K562 (cell line): ENCODE measurements around the gene GJC2. TPM values are rescaled to one million over a fixed set of nuclear protein-coding genes. Genes with fewer than 3 reads are reported as not detected.

Experiments used
- BACH1 ChIP-seq: fragments of 200-800 bp; sonication (Bioruptor generic); IDR thresholded peaks from 2 replicates; pipeline ENCODE4 v1.6.1; 2016; ENCODE audit warnings: missing genetic modification characterization, missing compliant biosample characterization
- CBX2 ChIP-seq: fragments of 200-600 bp; sonication (generic); IDR thresholded peaks from one replicate; pipeline ENCODE4 v1.6.1; 2012; ENCODE audit warnings: mild to moderate bottlenecking, low read length, inconsistent platforms; ENCODE audit not compliant: insufficient read depth, poor library complexity, severe bottlenecking
- E2F5 ChIP-seq: sonication (generic); formaldehyde crosslinking; IDR thresholded peaks from 2 replicates; pipeline ENCODE4 v1.8.0; 2022; ENCODE audit warnings: mild to moderate bottlenecking, missing genetic modification reagents
- GATAD2A ChIP-seq: fragments of 450-650 bp; IDR thresholded peaks from 2 replicates; pipeline ENCODE4 v1.6.1; 2017
- HINFP ChIP-seq: fragments of 450-650 bp; conservative IDR thresholded peaks from 2 replicates; pipeline ENCODE4 v1.6.1; 2016; ENCODE audit warnings: missing genetic modification characterization, low read depth, mild to moderate bottlenecking, control low read depth, missing compliant biosample characterization
- HLTF ChIP-seq: fragments of 450-650 bp; IDR thresholded peaks from 2 replicates; pipeline ENCODE4 v1.6.1; 2016
- HNRNPL ChIP-seq: fragments of 200-400 bp; formaldehyde crosslinking; IDR thresholded peaks from 2 replicates; pipeline ENCODE4 v1.6.1; 2017; ENCODE audit warnings: low read depth, mild to moderate bottlenecking, low read length
- ID3 ChIP-seq, 2 experiments: fragments of 250-450 bp in 1 of 2; fragments of 450-650 bp in 1 of 2; sonication (Bioruptor Pico) in 1 of 2; IDR thresholded peaks; 2 replicates each; pipeline versions ENCODE4 v1.6.1 to v1.8.0; 2016 to 2021; ENCODE audit warnings: mild to moderate bottlenecking in 2 of 2, moderate library complexity in 2 of 2, missing compliant biosample characterization in 1 of 2, missing genetic modification characterization in 1 of 2
- NFIX ChIP-seq: fragments of 250-450 bp; sonication (Bioruptor Pico); IDR thresholded peaks from 2 replicates; pipeline ENCODE4 v1.4.0; 2020; ENCODE audit warnings: low read depth, mild to moderate bottlenecking, moderate library complexity
- POLR2AphosphoS5 ChIP-seq: IDR thresholded peaks from 2 replicates; pipeline ENCODE4 v1.6.1; 2011; ENCODE audit warnings: mild to moderate bottlenecking, low read depth, low read length, moderate library complexity; ENCODE audit not compliant: control insufficient read depth, insufficient read depth
- ZFP30 ChIP-seq: fragments of 250-450 bp; sonication (Bioruptor Pico); IDR thresholded peaks from 2 replicates; pipeline ENCODE4 v1.8.0; 2022; ENCODE audit warnings: moderate library complexity, mild to moderate bottlenecking, inconsistent platforms, borderline replicate concordance
- polyA plus RNA-seq, 8 experiments: library from polyadenylated mRNA; depleted of rRNA in 4 of 8; stranded (reverse) in 5 of 8; unstranded in 3 of 8; fragments of >200 nt; fragmentation: Nextera tagmentation in 2 of 8; fragmentation: Illumina TruSeq in 1 of 8; extraction: Ambion mirVana in 2 of 8; extraction: Trizol in 1 of 8; gene quantifications; 2 replicates each; pipeline versions ENCODE4 v1.2.1 to v1.2.3, GENCODE V29; 2011 to 2014; ENCODE audit warnings: inconsistent platforms in 1 of 8, missing spikeins in 1 of 8
- total RNA-seq, 7 experiments: library from RNA; depleted of rRNA in 6 of 7; stranded (reverse); fragments of >200 nt in 6 of 7; fragmentation: Illumina TruSeq in 2 of 7; extraction: Trizol in 2 of 7; gene quantifications; 2 replicates each; pipeline versions ENCODE4 v1.2.1 to v1.2.3, GENCODE V29; 2011 to 2021; ENCODE audit warnings: low replicate concordance in 1 of 7
- TF ChIP-seq, protein P1 (sequence below): fragments of 450-650 bp; IDR thresholded peaks from 2 replicates; pipeline ENCODE4 v1.6.1; 2016; ENCODE audit warnings: mild to moderate bottlenecking
- TF ChIP-seq, protein P2 (sequence below): sonication (generic); formaldehyde crosslinking; IDR thresholded peaks from 2 replicates; pipeline ENCODE4 v1.8.1; 2023; ENCODE audit warnings: missing genetic modification reagents, mild to moderate bottlenecking, borderline replicate concordance

The GJC2 gene
- total and polyA plus RNA-seq, 9 of the 15 experiments (the other 6 are each of a cell fraction or from before 2014, with no cell fraction given): 0.03 to 0.62 (median 0.11) TPM; not detected in 2

- TF ChIP-seq, protein P1, sequence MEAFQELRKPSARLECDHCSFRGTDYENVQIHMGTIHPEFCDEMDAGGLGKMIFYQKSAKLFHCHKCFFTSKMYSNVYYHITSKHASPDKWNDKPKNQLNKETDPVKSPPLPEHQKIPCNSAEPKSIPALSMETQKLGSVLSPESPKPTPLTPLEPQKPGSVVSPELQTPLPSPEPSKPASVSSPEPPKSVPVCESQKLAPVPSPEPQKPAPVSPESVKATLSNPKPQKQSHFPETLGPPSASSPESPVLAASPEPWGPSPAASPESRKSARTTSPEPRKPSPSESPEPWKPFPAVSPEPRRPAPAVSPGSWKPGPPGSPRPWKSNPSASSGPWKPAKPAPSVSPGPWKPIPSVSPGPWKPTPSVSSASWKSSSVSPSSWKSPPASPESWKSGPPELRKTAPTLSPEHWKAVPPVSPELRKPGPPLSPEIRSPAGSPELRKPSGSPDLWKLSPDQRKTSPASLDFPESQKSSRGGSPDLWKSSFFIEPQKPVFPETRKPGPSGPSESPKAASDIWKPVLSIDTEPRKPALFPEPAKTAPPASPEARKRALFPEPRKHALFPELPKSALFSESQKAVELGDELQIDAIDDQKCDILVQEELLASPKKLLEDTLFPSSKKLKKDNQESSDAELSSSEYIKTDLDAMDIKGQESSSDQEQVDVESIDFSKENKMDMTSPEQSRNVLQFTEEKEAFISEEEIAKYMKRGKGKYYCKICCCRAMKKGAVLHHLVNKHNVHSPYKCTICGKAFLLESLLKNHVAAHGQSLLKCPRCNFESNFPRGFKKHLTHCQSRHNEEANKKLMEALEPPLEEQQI: no peak
- no peak for TF ChIP-seq NFIX
- TF ChIP-seq, protein P2, sequence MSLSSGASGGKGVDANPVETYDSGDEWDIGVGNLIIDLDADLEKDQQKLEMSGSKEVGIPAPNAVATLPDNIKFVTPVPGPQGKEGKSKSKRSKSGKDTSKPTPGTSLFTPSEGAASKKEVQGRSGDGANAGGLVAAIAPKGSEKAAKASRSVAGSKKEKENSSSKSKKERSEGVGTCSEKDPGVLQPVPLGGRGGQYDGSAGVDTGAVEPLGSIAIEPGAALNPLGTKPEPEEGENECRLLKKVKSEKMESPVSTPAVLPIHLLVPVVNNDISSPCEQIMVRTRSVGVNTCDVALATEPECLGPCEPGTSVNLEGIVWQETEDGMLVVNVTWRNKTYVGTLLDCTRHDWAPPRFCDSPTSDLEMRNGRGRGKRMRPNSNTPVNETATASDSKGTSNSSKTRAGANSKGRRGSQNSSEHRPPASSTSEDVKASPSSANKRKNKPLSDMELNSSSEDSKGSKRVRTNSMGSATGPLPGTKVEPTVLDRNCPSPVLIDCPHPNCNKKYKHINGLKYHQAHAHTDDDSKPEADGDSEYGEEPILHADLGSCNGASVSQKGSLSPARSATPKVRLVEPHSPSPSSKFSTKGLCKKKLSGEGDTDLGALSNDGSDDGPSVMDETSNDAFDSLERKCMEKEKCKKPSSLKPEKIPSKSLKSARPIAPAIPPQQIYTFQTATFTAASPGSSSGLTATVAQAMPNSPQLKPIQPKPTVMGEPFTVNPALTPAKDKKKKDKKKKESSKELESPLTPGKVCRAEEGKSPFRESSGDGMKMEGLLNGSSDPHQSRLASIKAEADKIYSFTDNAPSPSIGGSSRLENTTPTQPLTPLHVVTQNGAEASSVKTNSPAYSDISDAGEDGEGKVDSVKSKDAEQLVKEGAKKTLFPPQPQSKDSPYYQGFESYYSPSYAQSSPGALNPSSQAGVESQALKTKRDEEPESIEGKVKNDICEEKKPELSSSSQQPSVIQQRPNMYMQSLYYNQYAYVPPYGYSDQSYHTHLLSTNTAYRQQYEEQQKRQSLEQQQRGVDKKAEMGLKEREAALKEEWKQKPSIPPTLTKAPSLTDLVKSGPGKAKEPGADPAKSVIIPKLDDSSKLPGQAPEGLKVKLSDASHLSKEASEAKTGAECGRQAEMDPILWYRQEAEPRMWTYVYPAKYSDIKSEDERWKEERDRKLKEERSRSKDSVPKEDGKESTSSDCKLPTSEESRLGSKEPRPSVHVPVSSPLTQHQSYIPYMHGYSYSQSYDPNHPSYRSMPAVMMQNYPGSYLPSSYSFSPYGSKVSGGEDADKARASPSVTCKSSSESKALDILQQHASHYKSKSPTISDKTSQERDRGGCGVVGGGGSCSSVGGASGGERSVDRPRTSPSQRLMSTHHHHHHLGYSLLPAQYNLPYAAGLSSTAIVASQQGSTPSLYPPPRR (CRISPR knock-in tag): no peak
- no peak for TF ChIP-seq ID3 (CRISPR knock-in tag; IDR thresholded peaks at IDR 0.05)
- TF ChIP-seq ID3 (tag; IDR thresholded peaks at IDR 0.05): no peak
- TF ChIP-seq ZFP30 (CRISPR knock-in tag): no peak
- peak; percentile 42; the same call in 1 of the 2 replicates for TF ChIP-seq HLTF
- TF ChIP-seq HINFP: no peak
- no peak for TF ChIP-seq GATAD2A
- no peak for TF ChIP-seq E2F5 (CRISPR knock-in tag)
- no peak for TF ChIP-seq CBX2
- no peak for TF ChIP-seq HNRNPL
- peak; percentile 96 for TF ChIP-seq POLR2AphosphoS5
- TF ChIP-seq BACH1: no peak
Measured at GRCh38 chr1:228178737-228179684, 29.3 kb downstream of the GJC2 start (continued).
